ENCODE results near the gene CCDC7.

DNA sequence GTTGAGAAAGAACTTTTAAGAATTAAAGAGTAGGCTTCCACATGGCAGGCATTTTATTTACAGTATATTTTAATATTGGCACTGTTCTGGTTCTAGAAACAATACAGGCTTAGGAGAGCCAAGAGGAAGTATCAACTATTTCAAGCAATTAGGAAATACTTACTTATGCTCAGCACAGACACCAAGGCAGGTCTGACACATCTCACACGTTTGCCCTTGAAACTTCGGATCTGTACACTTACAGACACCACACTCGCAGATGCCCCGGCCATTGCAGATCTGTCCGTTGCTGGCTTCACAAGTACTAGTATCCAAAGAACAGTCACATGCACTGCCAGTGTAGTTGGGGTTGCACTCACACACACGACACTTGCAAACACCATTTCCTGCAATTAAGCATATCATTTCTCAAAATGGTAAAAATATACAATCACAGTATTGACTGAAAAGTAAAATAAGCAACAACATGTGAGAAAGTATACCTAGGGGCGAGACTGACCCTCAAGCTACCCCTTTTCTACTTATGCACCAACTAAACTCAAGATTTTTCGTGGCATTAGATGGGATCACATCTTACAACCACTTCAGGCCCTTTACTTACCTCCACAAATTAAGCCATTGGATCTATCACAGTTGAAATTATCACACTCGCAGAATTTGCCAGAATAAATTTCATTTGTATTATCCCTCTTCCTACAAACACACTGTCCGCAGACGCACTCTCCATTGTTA, 465.5 kb downstream of the CCDC7 start:
- TF ChIP-seq, protein P1, sequence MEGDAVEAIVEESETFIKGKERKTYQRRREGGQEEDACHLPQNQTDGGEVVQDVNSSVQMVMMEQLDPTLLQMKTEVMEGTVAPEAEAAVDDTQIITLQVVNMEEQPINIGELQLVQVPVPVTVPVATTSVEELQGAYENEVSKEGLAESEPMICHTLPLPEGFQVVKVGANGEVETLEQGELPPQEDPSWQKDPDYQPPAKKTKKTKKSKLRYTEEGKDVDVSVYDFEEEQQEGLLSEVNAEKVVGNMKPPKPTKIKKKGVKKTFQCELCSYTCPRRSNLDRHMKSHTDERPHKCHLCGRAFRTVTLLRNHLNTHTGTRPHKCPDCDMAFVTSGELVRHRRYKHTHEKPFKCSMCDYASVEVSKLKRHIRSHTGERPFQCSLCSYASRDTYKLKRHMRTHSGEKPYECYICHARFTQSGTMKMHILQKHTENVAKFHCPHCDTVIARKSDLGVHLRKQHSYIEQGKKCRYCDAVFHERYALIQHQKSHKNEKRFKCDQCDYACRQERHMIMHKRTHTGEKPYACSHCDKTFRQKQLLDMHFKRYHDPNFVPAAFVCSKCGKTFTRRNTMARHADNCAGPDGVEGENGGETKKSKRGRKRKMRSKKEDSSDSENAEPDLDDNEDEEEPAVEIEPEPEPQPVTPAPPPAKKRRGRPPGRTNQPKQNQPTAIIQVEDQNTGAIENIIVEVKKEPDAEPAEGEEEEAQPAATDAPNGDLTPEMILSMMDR (IDR thresholded peaks at IDR 0.05; ENCODE audit: poor library complexity), result no peak
- TF ChIP-seq EZH2 (IDR thresholded peaks at IDR 0.05; ENCODE audit: borderline replicate concordance), result no peak
